Peyer's patch (tissue), 4 donors: ENCODE results near the gene MIGA1.

Experiments used
- CTCF ChIP-seq, 6 experiments: fragments of 450-650 bp in 4 of 6; fragments of 200-600 bp in 2 of 6; sonication (generic) in 1 of 6; IDR thresholded peaks; one replicate each; pipeline ENCODE4 v1.5.1; 2017 to 2019; ENCODE audit warnings: antibody characterized with exemption in 6 of 6, mild to moderate bottlenecking in 3 of 6, moderate library complexity in 1 of 6
- POLR2A ChIP-seq, 2 donors: fragments of 450-650 bp; IDR thresholded peaks; one replicate each; pipeline ENCODE4 v1.5.1; 2017; ENCODE audit warnings: antibody characterized with exemption in 2 of 2, mild to moderate bottlenecking in 2 of 2, moderate library complexity in 2 of 2

GRCh38 chr1:77828098-77828497, 48.6 kb downstream of the MIGA1 start:
- TF ChIP-seq CTCF (IDR thresholded peaks at IDR 0.05) (no peak), POLR2A (IDR thresholded peaks at IDR 0.05) (no peak)
